HG03432 (cell line): ENCODE data around the gene MARVELD1.
A peak's percentile ranks its signal among the peaks of the same experiment; 100 is the strongest.
"Not testable (repeated sequence)": the region's sequence is repeated elsewhere in the genome, so short reads cannot be mapped to it uniquely, and the experiment has no call there.

ENCODE experiments used
- ATAC-seq: cut with Tn5 transposase; IDR thresholded peaks from one replicate; pipeline ENCODE4 v1.9.1; 2021; ENCODE audit warnings: mild to moderate bottlenecking, moderate library complexity; ENCODE audit not compliant: unreplicated experiment

MARVELD1 gene

GRCh38 chr10:97713339-97713825 lies at the start of gene MARVELD1:
TSS of gene MARVELD1 (plus strand) at chr10:97713730. CDS start at chr10:97713877, 147 bp downstream.
- no peak for ATAC-seq

- ATAC-seq, result no peak
These were observed 49.2 kb upstream of the MARVELD1 start for GRCh38 chr10:97664282-97664850.

DNA sequence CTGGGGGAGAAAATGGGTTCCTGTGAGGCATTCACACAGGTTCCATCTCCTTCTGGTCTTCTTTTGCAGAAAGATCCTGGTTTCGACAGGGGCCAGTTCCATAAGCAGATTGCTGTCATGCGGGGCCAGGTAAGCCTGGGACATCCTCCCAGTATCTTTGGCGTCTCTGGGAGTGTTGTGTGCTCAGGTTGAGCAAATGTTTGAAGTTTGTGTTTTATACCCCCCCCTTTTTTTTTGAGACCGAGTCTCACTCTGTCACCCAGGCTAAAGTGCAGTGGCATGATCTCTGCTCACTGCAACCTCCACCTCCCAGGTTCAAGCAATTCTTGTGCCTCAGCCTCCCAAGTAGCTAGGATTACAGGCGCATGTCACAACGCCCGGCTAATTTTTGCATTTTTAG lies 46.5 kb upstream of the MARVELD1 start:
- no peak for ATAC-seq

DNA sequence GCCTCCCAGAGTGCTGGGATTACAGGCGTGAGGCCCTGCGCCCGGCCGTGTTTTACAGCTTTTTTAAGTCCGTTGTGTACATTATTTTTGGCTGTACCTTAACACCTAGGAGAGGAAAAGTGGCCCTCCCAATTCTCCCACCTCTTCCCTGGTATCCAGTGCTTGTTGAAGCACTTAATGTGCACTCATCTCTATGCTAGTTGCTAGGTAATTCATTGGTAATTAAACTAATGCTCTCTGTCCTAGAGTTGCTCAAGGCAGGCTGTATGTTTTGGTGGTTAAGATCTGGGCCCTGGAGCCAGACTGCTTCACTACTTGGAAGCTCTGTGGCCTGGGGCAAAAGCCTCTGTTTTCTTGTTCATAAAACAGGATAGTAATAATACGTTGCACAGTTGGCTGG lies 46.1 kb upstream of the MARVELD1 start:
- ATAC-seq, result no peak

DNA sequence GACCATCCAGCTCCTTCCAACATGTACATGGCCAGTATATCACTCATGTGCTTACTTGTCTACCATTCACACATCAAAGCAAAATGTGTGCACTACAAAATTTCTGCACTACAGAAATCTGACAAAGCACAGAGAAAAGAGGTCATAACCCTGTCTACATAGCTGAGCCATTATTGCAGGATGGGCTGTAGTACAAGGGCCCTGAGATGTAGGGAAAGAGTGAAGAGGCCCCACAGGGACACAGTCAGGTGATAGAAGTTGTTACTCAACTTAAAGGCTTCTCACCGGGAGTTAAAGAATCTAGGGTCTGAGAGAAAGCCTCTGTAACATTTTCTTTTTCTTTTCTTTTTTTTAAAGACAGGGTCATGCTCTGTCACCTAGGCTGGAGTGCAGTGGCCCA lies 44.0 kb upstream of the MARVELD1 start:
- no peak for ATAC-seq

DNA sequence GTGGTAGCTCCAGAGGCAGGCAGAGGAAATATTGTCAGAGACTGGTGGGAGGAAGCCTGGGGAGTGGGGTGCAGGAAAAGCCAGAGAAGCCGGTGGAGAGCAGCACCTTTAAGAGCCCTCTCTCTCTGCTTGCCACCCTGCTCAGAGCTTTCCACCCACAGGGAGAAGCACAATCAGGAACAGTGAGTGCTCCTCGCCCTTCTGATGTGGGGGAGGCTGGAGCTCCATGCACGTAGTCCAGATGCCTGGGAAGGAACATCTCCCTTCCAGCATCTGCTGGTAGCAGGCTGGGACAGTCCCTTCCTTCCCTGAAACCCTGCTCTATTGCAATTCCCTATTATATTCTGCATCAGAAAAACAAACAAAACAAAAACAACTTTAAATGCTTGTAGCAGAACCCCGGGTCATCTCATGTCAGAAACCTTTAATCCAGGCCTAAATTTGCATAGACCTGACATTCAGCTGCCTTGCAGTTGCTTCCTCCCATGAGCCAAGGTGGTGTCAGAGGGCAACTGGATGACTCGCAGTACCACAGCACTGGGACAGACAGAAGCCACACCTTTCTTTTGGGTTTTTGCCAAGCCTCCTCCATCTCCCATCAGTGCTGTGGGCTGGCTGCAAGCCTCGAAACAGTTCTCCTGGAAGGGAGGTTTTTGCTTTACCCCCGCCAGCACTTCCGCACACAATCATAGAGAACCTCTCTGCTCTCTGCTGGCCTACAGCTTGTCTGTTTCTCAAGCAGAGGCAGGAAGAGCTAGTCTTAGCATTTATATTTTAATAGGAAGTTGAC lies 39.6 kb upstream of the MARVELD1 start:
- ATAC-seq, result no peak

DNA sequence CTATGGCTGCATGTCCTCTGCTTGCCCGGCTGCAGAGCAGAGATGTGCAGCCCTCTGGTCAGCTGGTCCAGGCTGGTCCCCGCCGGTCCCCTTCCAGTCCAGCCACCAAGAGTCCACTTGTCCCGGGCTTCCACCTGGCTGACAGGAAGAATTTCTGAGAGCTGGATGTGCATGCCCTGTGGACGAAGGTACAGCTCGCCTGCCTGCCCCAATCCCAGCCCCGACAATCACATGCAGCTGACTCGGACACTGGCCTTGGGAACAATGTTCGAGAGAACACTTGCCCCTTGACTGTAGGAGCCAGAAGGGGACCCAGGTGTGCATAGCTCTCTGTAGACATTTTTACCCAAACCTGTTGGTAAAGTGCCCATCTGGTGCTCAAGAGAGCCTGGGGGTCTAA lies 38.3 kb upstream of the MARVELD1 start:
- ATAC-seq, result no peak

GRCh38 chr10:97676770-97677581 lies 36.6 kb upstream of the MARVELD1 start:
- ATAC-seq, result peak; percentile 74

GRCh38 chr10:97679594-97679993 lies 33.9 kb upstream of the MARVELD1 start:
- ATAC-seq, result no peak

GRCh38 chr10:97682042-97682441 lies 31.5 kb upstream of the MARVELD1 start:
- no peak for ATAC-seq

GRCh38 chr10:97683556-97684367 lies 29.8 kb upstream of the MARVELD1 start:
- ATAC-seq, result no peak

DNA sequence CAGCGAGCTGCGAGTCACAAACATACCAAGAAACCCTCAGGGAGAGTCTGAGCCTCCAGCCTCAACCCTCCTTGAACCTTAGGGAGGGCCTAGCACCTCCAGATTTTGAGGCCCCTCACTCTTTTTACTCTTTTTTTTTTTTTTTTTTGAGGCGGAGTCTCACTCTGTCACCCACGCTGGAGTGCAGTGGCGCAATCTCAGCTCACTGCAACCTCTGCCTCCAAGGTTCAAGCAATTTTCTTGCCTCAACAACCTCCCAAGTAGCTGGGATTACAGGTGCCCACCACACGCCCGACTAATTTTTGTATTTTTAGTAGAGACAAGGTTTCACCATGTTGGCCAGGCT lies 29.2 kb upstream of the MARVELD1 start:
- ATAC-seq, result not testable (repeated sequence)

DNA sequence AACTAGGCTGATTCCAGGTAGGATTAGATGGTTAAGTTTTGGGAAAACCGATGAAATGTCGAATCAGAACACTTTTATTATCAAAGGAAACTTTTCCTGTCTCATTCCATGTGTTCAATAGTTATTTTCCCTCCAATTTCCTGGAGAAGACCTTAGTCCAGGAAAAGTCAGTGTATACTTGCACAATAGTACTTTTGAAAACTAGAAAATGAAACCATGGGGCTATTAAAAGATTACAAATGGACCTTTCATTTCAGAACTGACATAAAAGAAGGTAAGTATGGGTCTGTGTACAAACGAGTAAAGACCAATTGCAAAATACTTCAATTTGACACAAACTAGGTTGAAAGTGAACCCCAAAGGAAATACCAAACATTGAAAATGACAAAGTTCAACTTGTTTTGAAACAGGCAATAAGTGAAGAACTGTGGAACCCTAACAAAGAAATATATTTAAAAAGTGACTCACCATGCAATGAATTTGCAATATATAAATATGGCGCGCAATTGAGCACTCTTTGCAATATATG lies 28.6 kb upstream of the MARVELD1 start:
- no peak for ATAC-seq

DNA sequence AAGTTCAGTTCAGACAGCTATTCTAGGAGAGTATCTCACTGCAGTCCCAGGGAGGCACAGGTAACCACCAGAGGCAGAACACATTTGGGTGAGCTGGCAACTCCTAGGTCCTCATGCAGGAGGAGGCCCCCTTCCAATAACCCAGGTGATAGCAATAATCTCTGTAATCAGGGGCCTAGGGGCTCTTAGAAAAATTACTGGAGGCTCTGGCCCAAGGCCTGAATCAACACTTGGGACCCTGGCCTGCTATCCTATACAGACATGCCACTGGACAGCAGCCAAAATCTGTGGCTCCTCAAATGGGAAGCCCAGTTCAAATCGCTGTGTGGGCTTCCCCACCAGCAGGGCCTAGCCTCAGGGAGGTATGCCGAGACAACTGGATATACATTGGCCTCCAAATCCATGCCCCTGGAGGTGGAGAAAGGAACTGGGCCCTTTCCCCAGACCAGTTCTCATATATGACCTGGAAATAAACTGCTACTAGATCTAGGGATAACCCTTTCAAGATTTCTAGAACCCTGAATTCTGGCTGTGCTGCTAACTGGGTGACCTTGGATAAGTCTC lies 28.1 kb upstream of the MARVELD1 start:
- ATAC-seq, result no peak

DNA sequence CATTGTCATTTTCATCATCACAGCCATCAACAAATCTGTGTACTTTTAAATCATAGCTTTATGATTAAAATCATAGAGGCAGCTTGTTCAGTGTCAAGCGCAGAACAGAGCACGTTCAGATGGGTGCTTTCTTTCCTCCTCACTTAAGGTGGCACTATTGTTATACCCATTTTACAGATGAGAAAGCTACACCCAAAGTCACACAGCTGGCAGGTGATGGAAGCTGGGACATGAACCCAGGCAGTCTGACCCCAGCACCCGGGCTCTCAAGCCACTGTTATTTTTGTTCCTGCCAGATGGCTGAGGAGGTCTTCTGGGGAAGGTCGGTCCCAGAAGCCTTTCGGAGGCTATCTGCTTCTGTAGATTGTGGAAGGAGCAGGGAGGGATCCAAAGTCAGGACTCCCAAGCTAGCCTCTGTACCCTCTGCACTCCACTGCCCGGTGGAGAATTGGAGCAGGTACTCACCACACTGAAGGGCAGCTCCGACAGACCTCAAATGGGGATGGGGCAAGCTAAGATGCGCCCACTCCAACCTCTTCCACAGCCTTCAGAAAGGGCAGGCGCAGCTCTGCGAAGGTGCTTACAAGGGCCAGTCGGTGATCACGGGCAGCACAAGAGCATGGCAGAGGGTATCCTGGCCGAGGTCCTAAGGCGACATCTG lies 27.1 kb upstream of the MARVELD1 start:
- no peak for ATAC-seq

DNA sequence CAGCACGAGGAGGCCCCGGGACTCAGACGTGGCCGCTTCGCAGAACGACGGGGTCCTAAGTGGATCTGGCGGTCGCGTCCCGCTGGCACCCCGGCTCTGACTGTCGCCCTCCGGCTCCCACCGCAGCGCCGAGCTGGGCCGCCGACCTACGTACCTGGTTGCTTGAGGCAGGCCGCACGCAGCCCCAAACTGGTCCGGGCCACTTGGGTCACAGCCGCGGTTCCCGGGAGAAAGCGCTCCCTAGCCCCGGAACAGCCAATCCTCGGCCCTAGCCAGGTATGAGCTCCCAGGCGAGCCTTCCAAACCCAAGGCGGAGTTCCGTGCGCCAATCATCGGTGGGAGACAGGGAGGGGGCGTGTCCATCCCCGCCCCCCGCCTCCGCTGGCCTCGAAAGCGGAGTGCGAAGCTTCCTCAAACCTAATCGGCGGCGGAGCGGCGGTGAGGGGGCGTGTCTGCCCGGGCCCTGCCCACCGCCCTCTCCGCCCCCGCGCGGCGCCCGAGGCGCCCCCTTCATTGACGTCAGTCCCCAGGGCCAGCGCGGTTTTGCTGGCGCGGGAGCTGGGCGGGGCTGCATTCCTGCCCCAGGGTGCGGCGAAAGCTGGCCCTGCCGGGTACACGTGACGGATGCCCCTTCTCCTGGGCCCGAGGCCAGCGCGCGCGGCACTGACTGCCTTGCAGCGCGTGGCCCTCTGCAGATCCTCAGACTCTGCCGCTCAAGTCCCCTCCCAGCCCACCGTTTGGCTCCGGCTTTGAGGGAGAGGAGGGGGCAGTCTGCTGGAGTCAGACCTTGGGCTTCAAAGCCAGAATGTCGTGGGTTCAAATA lies 26.4 kb upstream of the MARVELD1 start, which contains the start of gene AVPI1:
AVPI1 (minus strand) TSS at position 280 of the 823 bp plus-strand sequence. CDS start 7,336 bp downstream, outside the sequence.
- peak; percentile 94 for ATAC-seq

DNA sequence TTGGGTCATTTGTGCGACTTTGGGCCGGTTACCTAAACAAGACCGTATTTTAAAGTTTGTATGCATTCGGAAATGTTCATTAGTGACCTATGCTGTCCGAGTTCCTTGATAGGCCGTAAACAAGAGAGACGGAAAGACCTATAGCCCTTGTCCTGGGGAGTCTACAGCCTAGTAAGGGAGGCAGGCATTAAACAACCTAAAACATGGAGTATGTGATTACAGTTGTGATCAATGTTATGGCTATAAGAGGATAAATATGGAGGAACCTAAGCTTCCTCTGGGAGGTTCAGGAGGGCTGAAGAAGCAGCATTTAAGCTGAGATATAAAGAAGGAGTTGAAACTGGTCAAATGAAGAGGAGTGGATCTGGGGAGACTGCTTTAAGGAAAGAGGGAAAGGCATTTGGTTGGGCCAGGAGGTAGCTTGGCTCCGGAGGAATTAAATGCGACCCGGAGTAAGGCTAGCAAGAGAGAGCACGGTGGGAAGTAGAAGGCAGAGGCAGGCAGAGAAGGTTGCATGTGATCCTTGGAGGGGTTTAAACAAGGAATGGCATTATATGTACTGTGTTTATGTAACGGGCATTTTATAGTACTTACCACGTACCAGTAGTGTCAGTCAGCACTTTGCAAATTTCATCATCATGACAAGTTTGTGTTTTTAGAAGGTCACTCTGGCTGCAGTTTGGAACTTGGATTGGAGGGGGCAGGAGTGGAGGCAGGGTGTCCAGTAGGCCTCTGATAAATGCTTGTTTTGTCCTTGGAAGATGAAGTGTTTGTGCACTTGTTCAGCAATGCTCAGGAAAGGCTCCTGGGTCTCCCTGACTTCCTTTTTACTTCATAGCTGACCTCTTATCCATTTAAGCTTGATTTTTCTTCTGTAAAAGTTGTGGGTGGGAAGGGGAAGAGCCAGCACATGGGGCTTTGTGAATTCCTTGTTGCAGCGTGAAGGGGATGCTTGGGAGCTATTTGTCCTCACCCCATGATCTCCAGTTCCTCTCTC lies 25.4 kb upstream of the MARVELD1 start:
- no peak for ATAC-seq
